ENCODE data around the gene LETM1.

The LETM1 gene

DNA sequence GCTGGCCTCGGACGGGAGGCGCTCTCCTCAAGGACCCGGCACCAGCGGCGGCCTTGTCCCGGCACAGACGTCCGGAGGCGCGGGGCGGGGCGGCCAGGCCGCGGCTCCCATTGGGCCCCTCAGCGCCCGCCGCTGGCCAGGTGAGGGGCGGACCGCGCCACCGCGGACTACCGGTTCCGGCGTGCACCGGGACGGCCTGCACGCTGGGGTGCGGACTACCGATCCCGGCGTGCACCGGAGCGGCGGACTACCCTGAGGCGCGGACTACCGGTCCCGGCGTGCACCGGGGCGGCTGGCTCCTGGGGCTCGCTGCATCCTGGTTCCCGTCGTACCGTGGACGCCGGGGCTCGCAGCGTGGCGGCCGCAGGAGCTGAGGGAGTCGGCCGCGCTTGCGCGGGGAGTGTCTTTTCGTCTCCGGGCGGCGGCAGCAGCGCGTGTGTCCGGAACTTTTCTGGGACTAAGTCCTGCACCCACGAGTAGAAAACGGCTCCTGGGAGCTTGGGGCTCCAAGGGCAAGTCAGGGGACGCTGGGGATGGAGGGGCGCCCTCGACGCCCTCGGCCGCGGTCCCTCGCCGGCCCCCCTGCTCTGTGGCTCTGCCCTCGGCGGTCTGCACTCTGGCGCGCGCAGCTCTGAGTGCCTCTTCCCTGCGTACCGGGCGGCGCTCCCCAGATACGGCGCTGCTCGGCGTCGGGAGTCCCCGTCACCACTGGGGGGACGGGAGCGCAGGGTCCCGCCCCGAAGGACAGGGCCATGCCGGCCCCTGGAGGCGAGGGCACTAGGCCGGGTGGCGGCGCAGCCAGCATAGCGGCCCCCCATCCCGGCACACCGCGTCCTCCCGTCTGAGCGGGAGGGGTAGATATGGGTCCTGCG, at the start of gene LETM1:
TSS of gene LETM1 (minus strand) at position 86 of the 872 bp plus-strand sequence. CDS start 206 bp downstream, outside the sequence.
- peak; percentile 96 for DNase-seq (ENCODE audit: low read depth)

- DNase-seq (ENCODE audit: low read depth): no peak
Measured at GRCh38 chr4:1904042-1904441, 48.1 kb upstream of the LETM1 start.

- no peak for DNase-seq (ENCODE audit: low read depth)
Measured at GRCh38 chr4:1903035-1903434, 47.1 kb upstream of the LETM1 start.

- DNase-seq (ENCODE audit: low read depth): no peak
Measured at GRCh38 chr4:1902243-1902642, 46.3 kb upstream of the LETM1 start.

DNA sequence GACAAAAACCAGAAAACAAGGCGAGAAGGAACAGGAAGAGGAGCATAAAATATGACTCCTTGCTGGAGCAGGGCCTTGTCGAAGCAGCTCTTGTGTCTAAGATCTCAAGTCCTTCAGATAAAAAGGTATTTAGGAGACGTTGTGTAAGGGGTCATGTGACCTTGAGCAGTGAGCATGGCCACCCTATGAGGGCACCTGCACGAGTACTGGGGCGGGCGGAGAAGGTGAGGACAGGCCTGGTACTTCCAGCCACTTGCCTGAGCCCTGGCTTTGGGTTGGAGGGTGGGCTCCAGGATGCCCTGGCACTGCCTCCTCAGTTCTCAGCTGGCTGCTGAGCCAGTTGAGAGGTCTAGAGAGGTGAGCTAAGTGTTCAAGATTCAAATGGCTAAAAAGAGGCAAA, 45.2 kb upstream of the LETM1 start:
- DNase-seq (ENCODE audit: low read depth): no peak

DNA sequence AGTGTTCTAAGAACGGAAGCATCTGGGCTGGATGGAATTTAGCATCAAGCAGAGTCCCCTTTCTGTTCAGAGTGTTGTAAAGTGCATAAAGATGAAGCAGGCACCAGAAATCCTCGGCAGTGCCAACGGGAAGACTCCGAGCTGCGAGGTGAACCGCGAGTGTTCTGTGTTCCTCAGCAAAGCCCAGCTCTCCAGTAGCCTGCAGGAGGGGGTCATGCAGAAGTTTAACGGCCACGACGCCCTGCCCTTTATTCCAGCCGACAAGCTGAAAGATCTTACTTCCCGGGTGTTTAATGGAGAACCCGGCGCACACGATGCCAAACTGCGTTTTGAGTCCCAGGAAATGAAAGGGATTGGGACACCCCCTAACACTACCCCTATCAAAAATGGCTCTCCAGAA, 44.7 kb upstream of the LETM1 start:
- DNase-seq (ENCODE audit: low read depth): no peak

GRCh38 chr4:1900087-1900433, 44.1 kb upstream of the LETM1 start:
- DNase-seq (ENCODE audit: low read depth): no peak

GRCh38 chr4:1899149-1900086, 43.5 kb upstream of the LETM1 start:
- DNase-seq (ENCODE audit: low read depth): peak; percentile 77

DNA sequence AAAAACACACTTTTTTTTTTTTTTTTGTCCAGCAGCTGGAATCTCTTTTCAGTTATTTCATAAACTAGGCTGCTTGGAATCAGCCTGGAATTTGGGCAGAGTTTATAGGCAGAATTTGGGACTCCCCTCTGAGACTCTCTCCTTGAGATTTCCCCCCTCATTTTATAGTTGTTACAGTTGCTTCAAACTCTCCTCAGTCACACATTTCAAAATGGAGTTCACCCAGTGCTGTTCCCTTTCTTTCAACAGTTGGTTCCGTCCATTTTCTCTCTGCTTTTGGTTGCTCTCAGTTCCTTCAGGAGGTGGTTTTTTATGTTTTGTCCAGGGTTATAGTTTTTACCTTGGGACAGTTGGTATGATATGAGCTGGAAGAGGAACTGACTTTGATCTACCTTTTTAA, 42.7 kb upstream of the LETM1 start:
- DNase-seq (ENCODE audit: low read depth): no peak

- DNase-seq (ENCODE audit: low read depth): no peak
Measured at GRCh38 chr4:1898007-1898406, 42.1 kb upstream of the LETM1 start.

- no peak for DNase-seq (ENCODE audit: low read depth)
Measured at GRCh38 chr4:1896658-1896991, 40.7 kb upstream of the LETM1 start.

- DNase-seq (ENCODE audit: low read depth): no peak
Measured at GRCh38 chr4:1895971-1896657, 40.2 kb upstream of the LETM1 start.

- DNase-seq (ENCODE audit: low read depth): no peak
Measured at GRCh38 chr4:1890979-1891570, 35.1 kb upstream of the LETM1 start.

DNA sequence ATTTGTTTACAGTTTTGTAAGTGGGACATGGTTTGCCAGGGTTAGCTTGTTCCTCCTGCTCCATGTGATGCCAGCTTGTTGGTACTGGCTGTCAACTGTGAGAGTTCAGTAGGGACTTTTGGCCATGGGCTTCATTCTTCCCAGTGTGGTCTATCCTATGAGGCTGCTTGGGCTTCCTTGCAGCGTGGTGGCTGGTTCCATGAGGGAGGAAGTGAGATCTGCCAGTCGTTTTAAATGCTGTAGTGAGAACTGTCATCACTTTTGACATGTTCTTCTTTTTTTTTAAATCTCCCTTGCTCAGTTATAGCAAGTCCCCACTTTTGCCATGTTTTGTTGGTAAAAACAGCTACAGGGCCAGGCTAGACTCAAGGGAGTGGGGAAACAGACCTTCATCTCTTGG, 31.1 kb upstream of the LETM1 start:
- DNase-seq (ENCODE audit: low read depth): no peak

DNA sequence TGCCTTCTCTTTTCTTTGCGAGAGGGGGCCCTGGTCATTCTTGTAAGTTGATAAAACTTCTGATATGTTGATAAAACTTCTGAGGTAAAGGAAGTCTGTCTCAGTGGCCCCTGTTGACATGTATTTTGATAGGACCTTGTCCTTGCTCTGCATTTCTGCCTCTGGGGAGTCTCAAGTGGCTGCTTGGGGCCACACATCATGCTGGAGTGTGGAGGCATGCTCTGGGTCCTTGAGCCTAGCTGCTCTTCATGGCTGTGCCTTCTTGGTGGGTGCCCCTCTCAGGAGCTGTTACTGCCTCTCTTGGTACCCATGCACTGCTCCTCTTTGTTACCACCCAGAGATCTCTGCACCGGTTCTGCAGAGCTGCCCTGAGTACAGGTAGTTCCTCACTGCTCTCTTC, 29.5 kb upstream of the LETM1 start:
- no peak for DNase-seq (ENCODE audit: low read depth)

DNA sequence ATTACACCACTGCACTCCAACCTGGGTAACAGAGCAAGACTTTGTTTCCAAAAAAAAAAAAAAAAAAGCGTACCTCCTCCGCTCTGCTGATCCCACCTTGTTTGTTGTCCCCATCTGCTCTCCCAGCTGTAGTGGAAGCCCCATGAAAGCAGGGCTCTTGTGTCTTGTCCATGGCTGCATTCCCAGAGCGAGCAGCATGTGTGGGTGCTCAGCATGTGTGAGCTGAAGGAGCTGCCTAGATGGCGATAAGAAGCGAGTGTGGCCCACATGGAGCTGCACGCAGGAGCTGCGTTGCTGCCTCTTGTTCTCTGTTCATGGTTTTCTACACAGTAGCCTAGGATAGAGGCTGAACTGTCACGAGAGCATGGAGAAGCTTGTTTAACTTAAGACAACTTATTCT, 27.6 kb upstream of the LETM1 start:
- DNase-seq (ENCODE audit: low read depth): no peak

- no peak for DNase-seq (ENCODE audit: low read depth)
Measured at GRCh38 chr4:1882850-1883271, 26.9 kb upstream of the LETM1 start.

GRCh38 chr4:1880332-1880731, 24.4 kb upstream of the LETM1 start:
- no peak for DNase-seq (ENCODE audit: low read depth)

DNA sequence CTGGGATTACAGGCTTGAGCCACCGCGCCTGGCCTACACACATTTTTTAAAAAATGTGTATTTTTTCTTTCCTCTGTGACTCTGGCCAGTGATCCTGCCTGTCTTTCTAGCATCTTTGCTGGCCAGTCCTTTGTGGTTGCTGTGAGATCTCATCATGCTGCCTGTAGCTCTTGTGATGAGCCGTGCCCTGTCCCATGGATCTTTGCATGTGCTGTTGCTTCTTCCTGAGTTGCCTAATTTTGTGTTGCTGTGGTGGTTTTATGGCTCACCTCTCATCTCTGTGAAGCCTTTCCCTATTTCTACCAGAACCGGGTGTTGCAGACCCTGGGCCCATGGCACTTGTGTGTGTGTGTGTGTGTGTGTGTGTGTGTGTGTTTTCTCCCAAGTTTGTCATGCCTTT, 23.5 kb upstream of the LETM1 start:
- no peak for DNase-seq (ENCODE audit: low read depth)

- no peak for DNase-seq (ENCODE audit: low read depth)
Measured at GRCh38 chr4:1874201-1874600, 18.2 kb upstream of the LETM1 start.

GRCh38 chr4:1873776-1874175, 17.8 kb upstream of the LETM1 start:
- DNase-seq (ENCODE audit: low read depth): no peak

- no peak for DNase-seq (ENCODE audit: low read depth)
Measured at GRCh38 chr4:1873291-1873690, 17.3 kb upstream of the LETM1 start.
